ENCODE data around the gene NAT16.
"Not testable (repeated sequence)": the region's sequence is repeated elsewhere in the genome, so short reads cannot be mapped to it uniquely, and the experiment has no call there.

Gene NAT16

GRCh38 chr7:101125989-101126650, 54.0 kb downstream of the NAT16 start:
- no peak for DNase-seq

GRCh38 chr7:101124376-101125056, 55.6 kb downstream of the NAT16 start:
- no peak for DNase-seq

GRCh38 chr7:101123703-101124068, 56.4 kb downstream of the NAT16 start:
- DNase-seq: no peak

GRCh38 chr7:101122933-101123702, 57.0 kb downstream of the NAT16 start:
- no peak for DNase-seq

- no peak for DNase-seq
Observed at GRCh38 chr7:101121991-101122932, 57.8 kb downstream of the NAT16 start.

- not testable (repeated sequence) for DNase-seq
Observed at GRCh38 chr7:101121631-101121990, 58.5 kb downstream of the NAT16 start.

Data from stimulated activated naive CD4-positive, alpha-beta T cell treated with Interleukin-2 at 50 U/mL for 16 hours (primary cell).